GM12891 (cell line): ENCODE measurements around the gene TLN1.
A peak's percentile ranks its signal among the peaks of the same experiment; 100 is the strongest.

ENCODE experiments used
- DNase-seq: peaks from one replicate; pipeline ENCODE4 v3.0.0; 2011; ENCODE audit warnings: low spot score; ENCODE audit not compliant: insufficient read length
- FAIRE-seq: peaks from 2 replicates; lab custom pipeline; 2011; peaks lifted over from hg19 to GRCh38; lab: Jason Lieb, UNC
- PAX5 ChIP-seq: IDR thresholded peaks from 2 replicates; pipeline ENCODE4 v1.6.1; 2011; ENCODE audit warnings: low read length, moderate library complexity, mild to moderate bottlenecking; ENCODE audit not compliant: insufficient read depth, severe bottlenecking
- POLR2A ChIP-seq: IDR thresholded peaks from 2 replicates; pipeline ENCODE4 v1.6.1; 2011; ENCODE audit warnings: low read depth, low read length, control low read depth
- POLR2AphosphoS5 ChIP-seq: IDR thresholded peaks from 2 replicates; pipeline ENCODE4 v1.6.1; 2011; ENCODE audit warnings: low read depth, low read length, control low read depth
- POU2F2 ChIP-seq: IDR thresholded peaks from 2 replicates; pipeline ENCODE4 v1.6.1; 2011; ENCODE audit warnings: low read depth, mild to moderate bottlenecking, control low read depth, low read length, moderate library complexity
- SPI1 ChIP-seq: IDR thresholded peaks from 2 replicates; pipeline ENCODE4 v1.6.1; 2011; ENCODE audit warnings: low read depth, low read length, control low read depth
- TAF1 ChIP-seq: IDR thresholded peaks from 2 replicates; pipeline ENCODE4 v1.6.1; 2011; ENCODE audit warnings: low read depth, low read length, control low read depth

Gene TLN1

DNA sequence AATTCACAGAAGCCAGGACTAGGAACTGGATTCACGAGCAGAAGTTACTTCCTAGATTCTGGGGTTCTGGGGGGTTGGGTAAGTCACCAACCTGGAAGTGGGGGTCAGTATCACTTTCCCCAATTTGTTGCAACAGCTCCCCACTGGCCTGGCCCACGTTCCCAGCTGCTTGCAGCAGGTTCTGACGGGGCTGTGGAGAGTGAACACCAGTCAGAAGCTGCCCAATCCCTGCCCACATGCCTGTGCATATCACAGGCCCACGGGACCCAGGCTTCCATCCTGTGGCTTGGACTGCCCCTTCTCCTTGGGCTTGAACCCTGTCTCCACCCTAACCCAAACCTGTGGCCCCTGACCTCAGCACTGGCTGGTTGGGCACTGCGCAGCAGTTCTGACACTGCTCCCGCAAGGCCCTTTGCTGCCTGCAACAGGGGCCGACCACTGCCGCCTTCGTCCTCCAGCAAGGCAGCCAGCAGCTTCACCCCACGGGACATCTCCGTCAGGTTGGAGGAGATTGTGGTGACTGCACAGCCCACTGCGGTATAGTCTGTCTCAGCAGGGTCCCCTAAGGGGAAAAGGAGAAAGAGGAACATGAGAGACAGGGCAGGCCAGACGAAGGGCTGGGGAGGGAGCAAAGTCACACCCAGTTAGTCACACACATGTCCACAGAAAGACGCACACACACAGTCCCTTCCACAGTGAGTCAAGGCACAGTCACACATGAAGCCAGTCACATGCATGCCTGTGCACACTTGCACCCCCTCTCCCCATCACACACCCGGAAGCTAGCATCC lies 13.1 kb downstream of the TLN1 start:
- FAIRE-seq = peak; percentile 71
- TF ChIP-seq POLR2AphosphoS5 = no peak
- TF ChIP-seq POU2F2 = no peak
- TF ChIP-seq SPI1 = no peak
- no peak for TF ChIP-seq PAX5
- TF ChIP-seq POLR2A = no peak
- no peak for TF ChIP-seq TAF1
- DNase-seq = no peak

- FAIRE-seq (no peak), DNase-seq (no peak)
- TF ChIP-seq PAX5 (no peak), POLR2AphosphoS5 (no peak), POLR2A (no peak), TAF1 (no peak), POU2F2 (no peak), SPI1 (no peak)
Observed at GRCh38 chr9:35717132-35717870, 14.7 kb downstream of the TLN1 start.

DNA sequence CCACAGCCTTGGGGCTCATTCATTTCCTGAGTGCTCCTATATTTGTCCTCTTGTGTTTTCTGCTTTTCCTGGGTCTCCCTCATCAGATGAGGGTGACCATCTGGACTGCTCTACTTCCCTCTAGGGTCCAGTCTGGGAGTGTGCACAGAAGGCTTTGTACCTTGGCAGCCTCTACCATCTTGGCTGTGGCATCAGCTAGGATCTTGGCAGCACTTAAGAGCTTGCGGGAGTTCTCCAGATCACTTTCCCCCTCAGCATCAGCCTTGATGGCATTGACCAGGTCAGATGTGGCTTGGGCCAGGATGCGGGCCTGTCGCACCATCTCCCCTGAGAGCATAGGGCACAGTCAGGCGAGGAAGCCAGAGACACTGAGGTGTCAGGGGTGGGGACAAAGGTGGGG lies 15.8 kb downstream of the TLN1 start:
- TF ChIP-seq PAX5 (no peak), POLR2AphosphoS5 (no peak), TAF1 (no peak), POLR2A (no peak), POU2F2 (no peak), SPI1 (no peak)
- FAIRE-seq (no peak), DNase-seq (no peak)

- peak; percentile 14; the same call in 1 of the 2 replicates for TF ChIP-seq POLR2AphosphoS5
- TF ChIP-seq POLR2A = no peak
- DNase-seq = no peak
- FAIRE-seq = no peak
Observed at GRCh38 chr9:35714579-35715252, 17.3 kb downstream of the TLN1 start.

- FAIRE-seq (no peak), DNase-seq (no peak)
- no peak for TF ChIP-seq PAX5
Observed at GRCh38 chr9:35714123-35714522, 17.9 kb downstream of the TLN1 start.

- TF ChIP-seq POLR2A = no peak
- TF ChIP-seq TAF1 = no peak
- no peak for TF ChIP-seq POU2F2
- TF ChIP-seq SPI1 = no peak
- TF ChIP-seq POLR2AphosphoS5 = no peak
- no peak for TF ChIP-seq PAX5
- DNase-seq = no peak
- FAIRE-seq = no peak
Observed at GRCh38 chr9:35713578-35713977, 18.4 kb downstream of the TLN1 start.

GRCh38 chr9:35712762-35713400 lies 19.1 kb downstream of the TLN1 start:
- no peak for DNase-seq
- no peak for FAIRE-seq
- TF ChIP-seq SPI1 = no peak
- TF ChIP-seq TAF1 = no peak
- no peak for TF ChIP-seq POLR2AphosphoS5
- TF ChIP-seq POLR2A = no peak
- TF ChIP-seq PAX5 = no peak
- TF ChIP-seq POU2F2 = no peak

DNA sequence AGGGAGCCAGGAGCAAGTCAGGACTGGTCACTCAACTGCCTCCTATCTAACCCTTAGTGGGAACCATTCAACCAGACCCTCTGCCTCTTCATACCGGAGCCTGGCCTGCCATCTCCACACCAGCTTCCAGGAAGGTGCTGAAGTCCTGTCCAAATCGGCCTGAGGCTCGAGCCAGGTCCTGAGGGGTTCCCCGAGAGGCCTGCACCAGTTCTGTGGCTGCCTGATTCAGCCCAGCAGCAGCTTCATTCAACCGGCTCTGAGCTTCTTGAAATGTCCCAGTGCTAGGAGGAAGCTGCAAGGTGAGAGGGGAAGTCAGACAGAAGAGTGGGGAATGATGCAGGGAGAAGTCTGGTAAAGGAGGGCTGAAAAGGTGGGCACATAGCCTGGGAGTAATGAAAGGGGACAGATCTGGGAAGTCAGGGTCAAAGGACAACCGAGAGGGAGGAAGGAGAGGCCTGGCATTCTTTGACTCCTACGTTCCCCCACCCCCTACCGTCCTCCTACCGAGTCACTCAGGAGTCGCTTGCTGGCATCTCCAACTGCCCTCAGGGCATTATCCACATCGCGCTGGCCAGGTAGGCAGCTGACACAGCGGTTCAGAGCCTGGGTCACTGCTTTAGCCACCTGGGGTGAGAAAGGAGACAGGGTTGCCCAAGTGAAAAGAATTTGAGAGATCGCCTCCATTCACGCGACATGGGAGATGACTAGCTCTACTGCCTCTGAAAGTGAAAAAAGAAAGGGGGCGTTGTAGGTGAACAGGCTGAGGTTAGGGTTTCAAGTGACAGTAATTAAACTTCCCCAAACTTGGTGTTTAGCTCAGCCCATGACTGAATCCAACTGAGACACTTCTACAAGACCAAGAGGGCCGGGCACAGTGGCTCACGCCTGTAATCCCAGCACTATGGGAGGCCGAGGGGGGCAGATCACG lies 20.2 kb downstream of the TLN1 start:
- FAIRE-seq (peak; percentile 52), DNase-seq (peak; percentile 54)
- TF ChIP-seq PAX5 = no peak
- no peak for TF ChIP-seq POLR2AphosphoS5
- no peak for TF ChIP-seq POLR2A
- TF ChIP-seq POU2F2 = no peak
- no peak for TF ChIP-seq SPI1
